ENCODE results near the gene C1orf185.

- TF ChIP-seq CTCF (IDR thresholded peaks at IDR 0.05; ENCODE audit: low read length) (peak; percentile 71), EZH2 (IDR thresholded peaks at IDR 0.05; ENCODE audit: borderline replicate concordance, low read length) (no peak)
These were observed 90.3 kb downstream of the C1orf185 start for GRCh38 chr1:51192213-51192843.
